Prostate gland (tissue), 2 donors: Measurements from ENCODE around the gene SLC2A10.
A peak's percentile ranks its signal among the peaks of the same experiment; 100 is the strongest.

Source experiments
- CTCF ChIP-seq, 4 experiments: fragments of 200-600 bp in 2 of 4; fragments of 450-650 bp in 2 of 4; sonication (generic) in 2 of 4; IDR thresholded peaks; 1 replicate in 3 of 4; 2 replicates in 1 of 4; pipeline ENCODE4 v1.5.1; 2016 to 2019; ENCODE audit warnings: antibody characterized with exemption in 4 of 4, mild to moderate bottlenecking in 2 of 4, moderate library complexity in 2 of 4
- POLR2A ChIP-seq: fragments of 450-650 bp; IDR thresholded peaks from one replicate; pipeline ENCODE4 v1.6.1; 2016; ENCODE audit warnings: antibody characterized with exemption, mild to moderate bottlenecking
- POLR2AphosphoS5 ChIP-seq: sonication (generic); formaldehyde crosslinking; IDR thresholded peaks from one replicate; pipeline ENCODE4 v1.6.1; 2017; ENCODE audit warnings: antibody characterized with exemption

GRCh38 chr20:46683939-46684750 lies 25.3 kb upstream of the SLC2A10 start:
- TF ChIP-seq CTCF (IDR thresholded peaks at IDR 0.05) (no peak), POLR2A (no peak), POLR2AphosphoS5 (peak; percentile 71)
